Measurements from ENCODE around the gene TNFAIP8L1. TPM values are rescaled to one million over a fixed set of nuclear protein-coding genes. Genes with fewer than 3 reads are reported as not detected.

TNFAIP8L1 gene
- total RNA-seq, 1 experiment from 2014 or later = 8.3 TPM

GRCh38 chr19:4662812-4663211, 23.5 kb downstream of the TNFAIP8L1 start:
- no peak overlapping the region for H3K9ac ChIP-seq (ENCODE audit: low read length)
- ATAC-seq (no peak), DNase-seq (no peak)
- TF ChIP-seq EZH2 (IDR thresholded peaks at IDR 0.05; ENCODE audit: low read length, unreplicated experiment) (no peak), CTCF (conservative IDR thresholded peaks at IDR 0.05; ENCODE audit: low read depth, low read length) (no peak)
- H2AFZ ChIP-seq (ENCODE audit: low read length) = no peak overlapping the region
- H3K4me2 ChIP-seq (ENCODE audit: low read length) = no peak overlapping the region
- ChIA-PET CTCF (interaction anchor here (0.6 kb wide), 1 partner anchor 565 kb away, joined by 5 read pairs; no protein-coding TSS in a partner anchor), POLR2A (ENCODE audit: unreplicated experiment) (no interaction called here)
- H3K27ac ChIP-seq (ENCODE audit: low read length) = no peak overlapping the region
- H3K9me2 ChIP-seq (replicated peaks; ENCODE audit: low read length) = no peaks in the 10 kb centered on the region
- peaks cover 15% of the 10 kb centered on the region for H3K79me2 ChIP-seq (ENCODE audit: low read length)
- H3F3A ChIP-seq (ENCODE audit: low read length, unreplicated experiment) = no peaks in the 10 kb centered on the region
- no TSS peak for BruUV-seq (replicated peaks)
- H4K20me1 ChIP-seq (ENCODE audit: low read length) = peaks cover 4% of the 10 kb centered on the region
- no peaks in the 10 kb centered on the region for H3K27me3 ChIP-seq (ENCODE audit: low read length)
- intact Hi-C loops (cut with micrococcal nuclease) = no loop called here
- H3K36me3 ChIP-seq (ENCODE audit: low read depth, low read length) = peaks cover 55% of the 10 kb centered on the region
- no peaks in the 10 kb centered on the region for H3K9me3 ChIP-seq (ENCODE audit: low read length)
- no peaks in the 10 kb centered on the region for H3K4me1 ChIP-seq (ENCODE audit: insufficient read depth, low read length)
- no peak overlapping the region for H3K4me3 ChIP-seq (ENCODE audit: low read length)

GRCh38 chr19:4664642-4665041, 25.3 kb downstream of the TNFAIP8L1 start:
- Histone ChIP-seq H2AFZ (ENCODE audit: low read length) (no peak overlapping the region), H3K36me3 (ENCODE audit: low read depth, low read length) (peaks cover 52% of the 10 kb centered on the region)
- CTCF ChIA-PET = no interaction called here

More at GRCh38 chr19:4664642-4665041, 25.3 kb downstream of the TNFAIP8L1 start:
- H3K4me2 ChIP-seq (ENCODE audit: low read length) = no peak overlapping the region
- H3K9me2 ChIP-seq (replicated peaks; ENCODE audit: low read length) = no peaks in the 10 kb centered on the region
- H3K27ac ChIP-seq (ENCODE audit: low read length) = no peak overlapping the region
- no peak for ATAC-seq
- no peaks in the 10 kb centered on the region for H3F3A ChIP-seq (ENCODE audit: low read length, unreplicated experiment)
- TF ChIP-seq EZH2 (IDR thresholded peaks at IDR 0.05; ENCODE audit: low read length, unreplicated experiment) = no peak
- no peak for TF ChIP-seq EZH2phosphoT487 (IDR thresholded peaks at IDR 0.05; ENCODE audit: borderline replicate concordance, low read length)
- no peak for TF ChIP-seq CTCF (conservative IDR thresholded peaks at IDR 0.05; ENCODE audit: low read depth, low read length)
- peaks cover 33% of the 10 kb centered on the region for H3K79me2 ChIP-seq (ENCODE audit: low read length)
- H3K9me3 ChIP-seq (ENCODE audit: low read length) = no peaks in the 10 kb centered on the region
- BruUV-seq (replicated peaks) = no TSS peak
- no peak for DNase-seq
- H3K9ac ChIP-seq (ENCODE audit: low read length) = no peak overlapping the region
- H3K4me1 ChIP-seq (ENCODE audit: insufficient read depth, low read length) = peaks cover 13% of the 10 kb centered on the region; the same call in 1 of the 2 replicates
- POLR2A ChIA-PET (ENCODE audit: unreplicated experiment) = no interaction called here
- H3K4me3 ChIP-seq (ENCODE audit: low read length) = no peak overlapping the region
- intact Hi-C loops (cut with micrococcal nuclease) = no loop called here
- H3K27me3 ChIP-seq (ENCODE audit: low read length) = no peaks in the 10 kb centered on the region
- peaks cover 4% of the 10 kb centered on the region for H4K20me1 ChIP-seq (ENCODE audit: low read length)

Measured in PC-3 (cell line).